Breast epithelium (tissue), 3 donors: ENCODE results near the gene CD58.
"Not testable (repeated sequence)": the region's sequence is repeated elsewhere in the genome, so short reads cannot be mapped to it uniquely, and the experiment has no call there.

Experiments
- POLR2AphosphoS5 ChIP-seq, 3 donors: sonication (generic); formaldehyde crosslinking; IDR thresholded peaks; one replicate each; pipeline ENCODE4 v1.6.1; 2017; ENCODE audit warnings: antibody characterized with exemption in 3 of 3
- TF ChIP-seq, protein P1 (sequence below), 3 donors: fragments of 450-650 bp; IDR thresholded peaks; one replicate each; pipeline ENCODE4 v1.5.1; 2016 to 2017; ENCODE audit warnings: antibody characterized with exemption in 3 of 3, mild to moderate bottlenecking in 3 of 3, moderate library complexity in 3 of 3

DNA sequence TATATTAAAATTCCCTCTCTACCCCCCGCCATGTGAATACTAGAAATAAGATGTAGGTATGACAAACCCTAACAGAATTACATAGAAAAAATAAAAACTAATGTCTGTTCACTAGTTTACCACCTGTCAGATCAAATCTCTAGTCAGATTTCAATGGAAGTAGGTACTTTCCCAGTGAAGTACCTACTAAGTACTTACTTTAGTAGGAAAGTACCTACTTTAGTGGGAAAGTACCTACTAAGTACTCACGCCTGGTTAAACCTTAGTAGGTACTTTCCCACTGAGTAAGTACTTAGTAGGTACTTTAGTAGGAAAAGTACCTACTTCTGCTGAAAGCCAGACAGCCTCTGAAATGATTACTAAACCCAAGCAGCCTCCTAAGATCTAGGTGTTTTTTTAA, 38.0 kb upstream of the CD58 start:
- TF ChIP-seq, protein P1, sequence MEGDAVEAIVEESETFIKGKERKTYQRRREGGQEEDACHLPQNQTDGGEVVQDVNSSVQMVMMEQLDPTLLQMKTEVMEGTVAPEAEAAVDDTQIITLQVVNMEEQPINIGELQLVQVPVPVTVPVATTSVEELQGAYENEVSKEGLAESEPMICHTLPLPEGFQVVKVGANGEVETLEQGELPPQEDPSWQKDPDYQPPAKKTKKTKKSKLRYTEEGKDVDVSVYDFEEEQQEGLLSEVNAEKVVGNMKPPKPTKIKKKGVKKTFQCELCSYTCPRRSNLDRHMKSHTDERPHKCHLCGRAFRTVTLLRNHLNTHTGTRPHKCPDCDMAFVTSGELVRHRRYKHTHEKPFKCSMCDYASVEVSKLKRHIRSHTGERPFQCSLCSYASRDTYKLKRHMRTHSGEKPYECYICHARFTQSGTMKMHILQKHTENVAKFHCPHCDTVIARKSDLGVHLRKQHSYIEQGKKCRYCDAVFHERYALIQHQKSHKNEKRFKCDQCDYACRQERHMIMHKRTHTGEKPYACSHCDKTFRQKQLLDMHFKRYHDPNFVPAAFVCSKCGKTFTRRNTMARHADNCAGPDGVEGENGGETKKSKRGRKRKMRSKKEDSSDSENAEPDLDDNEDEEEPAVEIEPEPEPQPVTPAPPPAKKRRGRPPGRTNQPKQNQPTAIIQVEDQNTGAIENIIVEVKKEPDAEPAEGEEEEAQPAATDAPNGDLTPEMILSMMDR (IDR thresholded peaks at IDR 0.05): not testable (repeated sequence)
- not testable (repeated sequence) for TF ChIP-seq POLR2AphosphoS5 (IDR thresholded peaks at IDR 0.05)
